GM12878 (cell line): ENCODE measurements around the gene RAB24. TPM values are rescaled to one million over a fixed set of nuclear protein-coding genes. Genes with fewer than 3 reads are reported as not detected.
A peak's percentile ranks its signal among the peaks of the same experiment; 100 is the strongest.

Experiments
- ATF3 ChIP-seq: IDR thresholded peaks from 2 replicates; pipeline ENCODE4 v1.6.1; 2011; ENCODE audit warnings: low read depth, mild to moderate bottlenecking, low read length, moderate library complexity, borderline replicate concordance; ENCODE audit errors: extremely low read depth
- ATF7 ChIP-seq: fragments of 450-650 bp; IDR thresholded peaks from 2 replicates; pipeline ENCODE4 v1.6.1; 2016; ENCODE audit warnings: low read depth, mild to moderate bottlenecking
- BHLHE40 ChIP-seq, 2 experiments: fragments of 450-650 bp in 1 of 2; IDR thresholded peaks; 2 replicates each; pipeline ENCODE4 v1.6.1; 2011 to 2017; ENCODE audit warnings: low read depth in 2 of 2, borderline replicate concordance in 1 of 2, improper control_type of control experiment in 1 of 2, low read length in 1 of 2, mild to moderate bottlenecking in 1 of 2
- CTCF ChIP-seq, 3 experiments: IDR thresholded peaks in 2 of 3; conservative IDR thresholded peaks in 1 of 3; 2 replicates each; pipeline ENCODE4 v1.5.1; 2011; ENCODE audit warnings: low read depth in 3 of 3, low read length in 3 of 3, mild to moderate bottlenecking in 3 of 3, control low read depth in 2 of 3, moderate library complexity in 2 of 3, inconsistent platforms in 1 of 3, mixed read lengths in 1 of 3; ENCODE audit not compliant: control insufficient read depth in 2 of 3, insufficient read depth in 1 of 3; ENCODE audit errors: extremely low read depth in 1 of 3
- ETV6 ChIP-seq, 2 experiments: fragments of 450-650 bp in 1 of 2; IDR thresholded peaks in 1 of 2; conservative IDR thresholded peaks in 1 of 2; 2 replicates each; pipeline ENCODE4 v1.6.1; 2014; ENCODE audit warnings: antibody characterized with exemption in 1 of 2, borderline replicate concordance in 1 of 2, low read depth in 1 of 2, mild to moderate bottlenecking in 1 of 2, moderate library complexity in 1 of 2
- IKZF2 ChIP-seq, 2 experiments: fragments of 450-650 bp; IDR thresholded peaks; 2 replicates each; pipeline ENCODE4 v1.6.1; 2017; ENCODE audit warnings: mild to moderate bottlenecking in 2 of 2, moderate library complexity in 2 of 2
- IRF4 ChIP-seq: IDR thresholded peaks from 2 replicates; pipeline ENCODE4 v1.6.1; 2011; ENCODE audit warnings: low read depth, low read length
- PML ChIP-seq: IDR thresholded peaks from 2 replicates; pipeline ENCODE4 v1.6.1; 2012; ENCODE audit warnings: low read length, inconsistent platforms
- POU2F2 ChIP-seq: IDR thresholded peaks from 3 replicates; pipeline ENCODE4 v1.6.1; 2011; ENCODE audit warnings: low read depth, mild to moderate bottlenecking, low read length, borderline replicate concordance
- RFX5 ChIP-seq: IDR thresholded peaks from 2 replicates; pipeline ENCODE4 v1.6.1; 2011; ENCODE audit warnings: low read depth, low read length, improper control_type of control experiment
- SMARCA5 ChIP-seq: fragments of 450-650 bp; IDR thresholded peaks from 2 replicates; pipeline ENCODE4 v1.6.1; 2017; ENCODE audit warnings: mild to moderate bottlenecking
- polyA plus RNA-seq, 11 experiments: library from polyadenylated mRNA; depleted of rRNA in 4 of 11; unstranded in 6 of 11; stranded (reverse) in 5 of 11; fragments of >200 nt; fragmentation: Nextera tagmentation in 4 of 11; fragmentation: Illumina TruSeq in 1 of 11; extraction: Ambion mirVana in 4 of 11; extraction: Trizol in 1 of 11; gene quantifications; 1 replicate in 1 of 11; 2 replicates in 10 of 11; pipeline versions ENCODE4 v1.2.1 to v1.2.3, GENCODE V29; 2011 to 2016; ENCODE audit warnings: inconsistent platforms in 2 of 11, missing spikeins in 2 of 11, low read depth in 1 of 11
- total RNA-seq, 4 experiments: library from RNA; depleted of rRNA in 3 of 4; stranded (reverse); fragments of >200 nt in 3 of 4; fragmentation: Illumina TruSeq in 1 of 4; extraction: Trizol in 1 of 4; gene quantifications; 2 replicates each; pipeline versions ENCODE4 v1.2.1 to v1.2.3, GENCODE V29; 2013 to 2021

RAB24 gene
- total and polyA plus RNA-seq, 10 of the 15 experiments (the other 5 are each of a cell fraction or from before 2014, with no cell fraction given): 8.0 to 44.4 (median 24.4) TPM

- TF ChIP-seq ATF3: no peak
- peak; percentile 85 to 97 (median 93) for TF ChIP-seq CTCF (IDR thresholded peaks at IDR 0.05 in 2 of 3, conservative IDR thresholded peaks at IDR 0.05 in 1 of 3; ENCODE audit: control insufficient read depth in 2 of 3, extremely low read depth in 1 of 3, insufficient read depth in 1 of 3, low read depth in 3 of 3, low read length in 3 of 3)
- TF ChIP-seq RFX5: no peak
- TF ChIP-seq POU2F2: 0 out of 3 replicates have a peak, but pooled peaks have one; percentile 11
- peak; percentile 49; the same call in 1 of the 2 replicates for TF ChIP-seq SMARCA5
- no peak for TF ChIP-seq ETV6 (conservative IDR thresholded peaks at IDR 0.05 in 1 of 2, IDR thresholded peaks at IDR 0.05 in 1 of 2; ENCODE audit: borderline replicate concordance in 1 of 2, low read depth in 1 of 2)
- TF ChIP-seq BHLHE40 (IDR thresholded peaks at IDR 0.05; ENCODE audit: borderline replicate concordance in 1 of 2, low read depth in 2 of 2, low read length in 1 of 2): no peak
- TF ChIP-seq IRF4: 0 out of 2 replicates have a peak, but pooled peaks have one; percentile 19
- no peak for TF ChIP-seq PML
- no peak for TF ChIP-seq ATF7
- TF ChIP-seq IKZF2 (IDR thresholded peaks at IDR 0.05): 0 out of 4 replicates have a peak, but pooled peaks of 1 of the 2 experiments have one; percentile 14
Observed at GRCh38 chr5:177317959-177318377, 14.4 kb upstream of the RAB24 start (continued).
